HG03442 (cell line): Measurements from ENCODE around the gene TRIO.

ENCODE experiments used
- ATAC-seq: cut with Tn5 transposase; IDR thresholded peaks from one replicate; pipeline ENCODE4 v1.9.1; 2021; ENCODE audit warnings: mild to moderate bottlenecking, moderate library complexity; ENCODE audit not compliant: unreplicated experiment

TRIO gene

GRCh38 chr5:14183187-14183939 lies 40.2 kb downstream of the TRIO start:
- no peak for ATAC-seq

GRCh38 chr5:14184082-14184481 lies 40.9 kb downstream of the TRIO start:
- no peak for ATAC-seq

- ATAC-seq, result no peak
Observed at GRCh38 chr5:14184725-14185124, 41.6 kb downstream of the TRIO start.

GRCh38 chr5:14185326-14186058 lies 42.4 kb downstream of the TRIO start:
- no peak for ATAC-seq

- ATAC-seq, result no peak
Observed at GRCh38 chr5:14186059-14186830, 43.1 kb downstream of the TRIO start.

GRCh38 chr5:14187157-14187556 lies 44.0 kb downstream of the TRIO start:
- ATAC-seq, result no peak

GRCh38 chr5:14187660-14188059 lies 44.5 kb downstream of the TRIO start:
- no peak for ATAC-seq

- ATAC-seq, result no peak
Observed at GRCh38 chr5:14188778-14189177, 45.6 kb downstream of the TRIO start.

GRCh38 chr5:14189680-14190079 lies 46.5 kb downstream of the TRIO start:
- ATAC-seq, result no peak

- ATAC-seq, result no peak
Observed at GRCh38 chr5:14190194-14191164, 47.3 kb downstream of the TRIO start.

GRCh38 chr5:14191325-14191724 lies 48.2 kb downstream of the TRIO start:
- no peak for ATAC-seq

GRCh38 chr5:14193496-14193895 lies 50.4 kb downstream of the TRIO start:
- no peak for ATAC-seq

GRCh38 chr5:14195588-14195987 lies 52.4 kb downstream of the TRIO start:
- ATAC-seq, result no peak

- no peak for ATAC-seq
Observed at GRCh38 chr5:14197056-14197455, 53.9 kb downstream of the TRIO start.

- ATAC-seq, result no peak
Observed at GRCh38 chr5:14199902-14200301, 56.8 kb downstream of the TRIO start.

- no peak for ATAC-seq
Observed at GRCh38 chr5:14200312-14200990, 57.3 kb downstream of the TRIO start.

- ATAC-seq, result no peak
Observed at GRCh38 chr5:14201325-14202045, 58.3 kb downstream of the TRIO start.

GRCh38 chr5:14202462-14202861 lies 59.3 kb downstream of the TRIO start:
- ATAC-seq, result peak; percentile 40

GRCh38 chr5:14204011-14204670 lies 61.0 kb downstream of the TRIO start:
- ATAC-seq, result no peak
